Panc1 (cell line): ENCODE results near the gene UBE2N. TPM values are rescaled to one million over a fixed set of nuclear protein-coding genes. Genes with fewer than 3 reads are reported as not detected.

Experiments
- ATAC-seq: fragments of 200-7000 bp; cut with Tn5 transposase; 2 replicates; pipeline ENCODE4 v1.9.1; 2020; ENCODE audit warnings: mild to moderate bottlenecking, moderate library complexity
- BruUV-seq: library from RNA; stranded (reverse); fragments of 400-500 nt; replicated peaks from 2 replicates; lab custom pipeline; 2021; lab: Mats Ljungman, UMichigan
- CTCF ChIA-PET: fragments of 300-600 bp; sonication (Branson Sonifier 250); formaldehyde crosslinking; loops from one replicate; lab custom pipeline; 2022; ENCODE audit warnings: antibody characterized with exemption; lab: Charles Lee
- POLR2A ChIA-PET: fragments of 300-600 bp; sonication (Branson Sonifier 250); formaldehyde crosslinking; loops from one replicate; lab custom pipeline; 2022; ENCODE audit warnings: antibody characterized with exemption; lab: Charles Lee
- DNase-seq: peaks from one replicate; pipeline ENCODE4 v3.0.0-alpha.2; 2010; ENCODE audit warnings: low read depth, low spot score
- H3K27ac ChIP-seq: 2 replicates; pipeline ENCODE4 v1.5.1; 2011; ENCODE audit warnings: mild to moderate bottlenecking, low read length, inconsistent platforms
- H3K27me3 ChIP-seq: fragments of 200-500 bp; sonication (Bioruptor generic); 2 replicates; pipeline ENCODE4 v1.6.0; 2014; ENCODE audit warnings: low read length, inconsistent platforms; ENCODE audit not compliant: control insufficient read depth, insufficient read depth
- H3K36me3 ChIP-seq: fragments of 200-500 bp; sonication (Bioruptor generic); 2 replicates; pipeline ENCODE4 v1.5.1; 2014; ENCODE audit warnings: inconsistent platforms, mild to moderate bottlenecking, low read length, moderate library complexity; ENCODE audit not compliant: control insufficient read depth, insufficient read depth
- H3K4me1 ChIP-seq: 2 replicates; pipeline ENCODE4 v1.5.1; 2011; ENCODE audit warnings: inconsistent platforms, mild to moderate bottlenecking, low read length, moderate library complexity; ENCODE audit not compliant: control insufficient read depth, insufficient read depth
- H3K4me3 ChIP-seq, 2 experiments: 2 replicates each; pipeline ENCODE4 v1.5.1; 2011 to 2012; ENCODE audit warnings: low read depth in 2 of 2, low read length in 2 of 2, mild to moderate bottlenecking in 2 of 2, inconsistent platforms in 1 of 2, moderate library complexity in 1 of 2
- H3K9me3 ChIP-seq: fragments of 200-500 bp; sonication (Bioruptor generic); 2 replicates; pipeline ENCODE4 v1.5.1; 2014; ENCODE audit warnings: low read depth, mild to moderate bottlenecking, inconsistent platforms, low read length, moderate library complexity; ENCODE audit not compliant: control insufficient read depth, insufficient read depth
- POLR2AphosphoS5 ChIP-seq: IDR thresholded peaks from 2 replicates; pipeline ENCODE4 v1.6.1; 2012; ENCODE audit warnings: mild to moderate bottlenecking, low read depth, low read length, moderate library complexity
- SIN3A ChIP-seq: IDR thresholded peaks from 2 replicates; pipeline ENCODE4 v1.6.1; 2012; ENCODE audit warnings: low read depth, mild to moderate bottlenecking, low read length, moderate library complexity, borderline replicate concordance; ENCODE audit not compliant: insufficient read depth
- TCF7L2 ChIP-seq: IDR thresholded peaks from 2 replicates; pipeline ENCODE4 v1.6.1; 2011; ENCODE audit warnings: mild to moderate bottlenecking, low read depth, low read length, inconsistent platforms
- in situ Hi-C: cut with HindIII; loops from 2 replicates; pipeline ENCODE4 v1.10.0; 2016; ENCODE audit warnings: low sequenced_read_pairs, low pct_unique_long_range_greater_than_20kb
- intact Hi-C: fragments of 100-400 bp; cut with micrococcal nuclease; formaldehyde crosslinking; loops from one replicate; pipeline ENCODE4 v1.10.0; 2022; ENCODE audit not compliant: unreplicated experiment
- total RNA-seq: library from RNA; stranded (reverse); gene quantifications from one replicate; pipeline ENCODE4 v1.2.1, GENCODE V29; 2021; ENCODE audit not compliant: unreplicated experiment
- TF ChIP-seq, protein P1 (sequence below): fragments of 450-650 bp; IDR thresholded peaks from 2 replicates; pipeline ENCODE4 v1.5.1; 2017; ENCODE audit warnings: mild to moderate bottlenecking
- TF ChIP-seq, protein P2 (sequence below), 2 experiments: IDR thresholded peaks; 2 replicates each; pipeline ENCODE4 v1.6.1; 2011 to 2012; ENCODE audit warnings: low read depth in 2 of 2, control low read depth in 1 of 2, low read length in 1 of 2, mild to moderate bottlenecking in 1 of 2, moderate library complexity in 1 of 2; ENCODE audit not compliant: insufficient read depth in 1 of 2

UBE2N gene
- total RNA-seq, 1 experiment from 2014 or later: 150 TPM

- TF ChIP-seq SIN3A (no peak), POLR2AphosphoS5 (no peak), TCF7L2 (no peak)
- TF ChIP-seq, protein P1, sequence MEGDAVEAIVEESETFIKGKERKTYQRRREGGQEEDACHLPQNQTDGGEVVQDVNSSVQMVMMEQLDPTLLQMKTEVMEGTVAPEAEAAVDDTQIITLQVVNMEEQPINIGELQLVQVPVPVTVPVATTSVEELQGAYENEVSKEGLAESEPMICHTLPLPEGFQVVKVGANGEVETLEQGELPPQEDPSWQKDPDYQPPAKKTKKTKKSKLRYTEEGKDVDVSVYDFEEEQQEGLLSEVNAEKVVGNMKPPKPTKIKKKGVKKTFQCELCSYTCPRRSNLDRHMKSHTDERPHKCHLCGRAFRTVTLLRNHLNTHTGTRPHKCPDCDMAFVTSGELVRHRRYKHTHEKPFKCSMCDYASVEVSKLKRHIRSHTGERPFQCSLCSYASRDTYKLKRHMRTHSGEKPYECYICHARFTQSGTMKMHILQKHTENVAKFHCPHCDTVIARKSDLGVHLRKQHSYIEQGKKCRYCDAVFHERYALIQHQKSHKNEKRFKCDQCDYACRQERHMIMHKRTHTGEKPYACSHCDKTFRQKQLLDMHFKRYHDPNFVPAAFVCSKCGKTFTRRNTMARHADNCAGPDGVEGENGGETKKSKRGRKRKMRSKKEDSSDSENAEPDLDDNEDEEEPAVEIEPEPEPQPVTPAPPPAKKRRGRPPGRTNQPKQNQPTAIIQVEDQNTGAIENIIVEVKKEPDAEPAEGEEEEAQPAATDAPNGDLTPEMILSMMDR: no peak
- TF ChIP-seq, protein P2, sequence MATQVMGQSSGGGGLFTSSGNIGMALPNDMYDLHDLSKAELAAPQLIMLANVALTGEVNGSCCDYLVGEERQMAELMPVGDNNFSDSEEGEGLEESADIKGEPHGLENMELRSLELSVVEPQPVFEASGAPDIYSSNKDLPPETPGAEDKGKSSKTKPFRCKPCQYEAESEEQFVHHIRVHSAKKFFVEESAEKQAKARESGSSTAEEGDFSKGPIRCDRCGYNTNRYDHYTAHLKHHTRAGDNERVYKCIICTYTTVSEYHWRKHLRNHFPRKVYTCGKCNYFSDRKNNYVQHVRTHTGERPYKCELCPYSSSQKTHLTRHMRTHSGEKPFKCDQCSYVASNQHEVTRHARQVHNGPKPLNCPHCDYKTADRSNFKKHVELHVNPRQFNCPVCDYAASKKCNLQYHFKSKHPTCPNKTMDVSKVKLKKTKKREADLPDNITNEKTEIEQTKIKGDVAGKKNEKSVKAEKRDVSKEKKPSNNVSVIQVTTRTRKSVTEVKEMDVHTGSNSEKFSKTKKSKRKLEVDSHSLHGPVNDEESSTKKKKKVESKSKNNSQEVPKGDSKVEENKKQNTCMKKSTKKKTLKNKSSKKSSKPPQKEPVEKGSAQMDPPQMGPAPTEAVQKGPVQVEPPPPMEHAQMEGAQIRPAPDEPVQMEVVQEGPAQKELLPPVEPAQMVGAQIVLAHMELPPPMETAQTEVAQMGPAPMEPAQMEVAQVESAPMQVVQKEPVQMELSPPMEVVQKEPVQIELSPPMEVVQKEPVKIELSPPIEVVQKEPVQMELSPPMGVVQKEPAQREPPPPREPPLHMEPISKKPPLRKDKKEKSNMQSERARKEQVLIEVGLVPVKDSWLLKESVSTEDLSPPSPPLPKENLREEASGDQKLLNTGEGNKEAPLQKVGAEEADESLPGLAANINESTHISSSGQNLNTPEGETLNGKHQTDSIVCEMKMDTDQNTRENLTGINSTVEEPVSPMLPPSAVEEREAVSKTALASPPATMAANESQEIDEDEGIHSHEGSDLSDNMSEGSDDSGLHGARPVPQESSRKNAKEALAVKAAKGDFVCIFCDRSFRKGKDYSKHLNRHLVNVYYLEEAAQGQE (IDR thresholded peaks at IDR 0.05; ENCODE audit: insufficient read depth in 1 of 2, low read depth in 2 of 2, low read length in 1 of 2): no peak
- no peak overlapping the region for H3K27ac ChIP-seq
- no peaks in the 10 kb centered on the region for H3K36me3 ChIP-seq
- H3K4me1 ChIP-seq: peaks cover under 1% of the 10 kb centered on the region; the same call in 1 of the 2 replicates
- CTCF ChIA-PET: no interaction called here
- H3K4me3 ChIP-seq: no peak overlapping the region
- H3K27me3 ChIP-seq: no peaks in the 10 kb centered on the region
- no TSS peak for BruUV-seq
- POLR2A ChIA-PET: no interaction called here
- no peak for ATAC-seq
- in situ Hi-C loops (no loop called here), intact Hi-C loops (no loop called here)
- DNase-seq: no peak
- no peaks in the 10 kb centered on the region for H3K9me3 ChIP-seq
Measured at GRCh38 chr12:93370947-93371346, 70.8 kb downstream of the UBE2N start.

- intact Hi-C loops (no loop called here), in situ Hi-C loops (no loop called here)
- ATAC-seq (no peak), DNase-seq (no peak)
- no peaks in the 10 kb centered on the region for H3K9me3 ChIP-seq
- TF ChIP-seq SIN3A: no peak
- POLR2A ChIA-PET: no interaction called here
- CTCF ChIA-PET: no interaction called here
- BruUV-seq: no TSS peak
- H3K4me1 ChIP-seq: no peaks in the 10 kb centered on the region; the same call in 1 of the 2 replicates
- H3K36me3 ChIP-seq: no peaks in the 10 kb centered on the region
- H3K27me3 ChIP-seq: no peaks in the 10 kb centered on the region
- no peak overlapping the region for H3K27ac ChIP-seq
- no peak overlapping the region for H3K4me3 ChIP-seq
Measured at GRCh38 chr12:93369505-93369904, 72.2 kb downstream of the UBE2N start.

DNA sequence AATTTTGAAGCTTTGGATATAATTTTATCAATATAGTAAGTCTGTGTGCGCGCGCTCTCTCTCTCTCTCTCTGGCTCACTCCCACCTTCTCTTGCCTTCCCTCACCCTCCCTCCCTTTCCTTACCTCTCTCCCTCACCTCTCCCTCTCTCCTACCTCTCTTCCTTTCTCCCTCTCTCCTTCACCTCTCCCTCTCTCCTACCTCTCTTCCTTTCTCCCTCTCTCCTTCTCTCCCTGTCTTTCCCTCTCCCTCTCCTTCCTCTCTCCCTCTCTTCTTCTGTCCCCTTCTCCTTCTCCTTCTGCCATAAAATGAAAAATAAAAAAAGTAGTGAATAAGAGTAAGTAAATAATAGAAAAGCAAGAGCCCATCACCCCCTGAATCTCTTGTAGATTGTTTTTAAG is 73.0 kb downstream of the UBE2N start:
- H3K27ac ChIP-seq: no peak overlapping the region
- DNase-seq (no peak), ATAC-seq (no peak)
- BruUV-seq: no TSS peak
- no peak overlapping the region for H3K4me3 ChIP-seq
- TF ChIP-seq TCF7L2: no peak
- no peak for TF ChIP-seq SIN3A
- TF ChIP-seq, protein P2 (IDR thresholded peaks at IDR 0.05; ENCODE audit: insufficient read depth in 1 of 2, low read depth in 2 of 2, low read length in 1 of 2): no peak
- POLR2A ChIA-PET: interaction anchor here (0.6 kb wide), 1 partner anchor 9 kb away, joined by 5 read pairs; no protein-coding TSS in a partner anchor
- CTCF ChIA-PET: no interaction called here
- in situ Hi-C loops: no loop called here
- no peaks in the 10 kb centered on the region for H3K27me3 ChIP-seq
- H3K36me3 ChIP-seq: no peaks in the 10 kb centered on the region
- H3K9me3 ChIP-seq: no peaks in the 10 kb centered on the region
- no peaks in the 10 kb centered on the region; the same call in 1 of the 2 replicates for H3K4me1 ChIP-seq
- intact Hi-C loops: no loop called here
